Globus pallidus (tissue), 1 donor: ENCODE data around the gene TTC28.

Source experiments
- DNase-seq: peaks from one replicate; pipeline ENCODE4 v3.0.0-alpha.2; 2015; ENCODE audit warnings: low spot score

TTC28 gene

GRCh38 chr22:27966168-27967064 is 713.2 kb downstream of the TTC28 start:
- DNase-seq = no peak

- peak; percentile 38 for DNase-seq
Measured at GRCh38 chr22:27962268-27963044, 717.2 kb downstream of the TTC28 start.

DNA sequence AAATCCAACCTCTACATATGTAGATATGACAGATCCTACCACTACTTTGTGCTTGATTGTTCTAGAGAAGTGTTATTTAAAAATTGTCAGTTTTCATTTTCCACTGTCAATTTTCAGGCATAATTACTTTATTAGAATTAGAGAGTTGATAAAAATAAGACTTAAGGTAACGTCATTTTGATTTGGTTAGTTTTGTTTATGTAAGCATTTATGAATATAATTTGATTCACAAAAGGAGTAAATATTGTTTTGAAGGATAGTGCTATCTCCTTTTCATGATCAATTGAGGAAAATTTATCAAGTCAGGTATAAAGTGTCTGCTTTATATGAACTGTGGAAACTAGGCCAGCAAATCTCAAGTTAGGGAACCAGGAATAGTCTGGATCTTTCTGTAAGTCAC is 718.0 kb downstream of the TTC28 start:
- no peak for DNase-seq

GRCh38 chr22:27961182-27961581 is 718.5 kb downstream of the TTC28 start:
- DNase-seq = no peak

- no peak for DNase-seq
Measured at GRCh38 chr22:27959335-27960090, 720.1 kb downstream of the TTC28 start.

DNA sequence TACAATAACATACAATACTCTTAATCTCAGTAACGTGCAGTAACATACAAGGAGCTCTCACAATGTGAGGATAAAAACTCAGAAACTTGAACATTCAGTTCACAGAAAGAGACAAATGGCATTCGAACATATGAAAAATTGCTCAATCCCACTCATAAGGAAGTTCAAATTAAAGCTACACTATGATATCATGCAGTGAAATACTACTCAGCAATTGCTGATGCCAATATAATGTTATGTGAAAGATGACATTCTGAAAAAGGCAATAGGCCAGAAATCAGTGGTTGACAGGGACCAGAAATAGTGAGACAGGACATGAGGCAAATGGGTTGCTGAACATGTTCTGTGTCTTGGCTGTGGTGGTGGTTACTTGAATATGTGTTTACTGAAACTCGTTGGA is 726.9 kb downstream of the TTC28 start:
- no peak for DNase-seq

DNA sequence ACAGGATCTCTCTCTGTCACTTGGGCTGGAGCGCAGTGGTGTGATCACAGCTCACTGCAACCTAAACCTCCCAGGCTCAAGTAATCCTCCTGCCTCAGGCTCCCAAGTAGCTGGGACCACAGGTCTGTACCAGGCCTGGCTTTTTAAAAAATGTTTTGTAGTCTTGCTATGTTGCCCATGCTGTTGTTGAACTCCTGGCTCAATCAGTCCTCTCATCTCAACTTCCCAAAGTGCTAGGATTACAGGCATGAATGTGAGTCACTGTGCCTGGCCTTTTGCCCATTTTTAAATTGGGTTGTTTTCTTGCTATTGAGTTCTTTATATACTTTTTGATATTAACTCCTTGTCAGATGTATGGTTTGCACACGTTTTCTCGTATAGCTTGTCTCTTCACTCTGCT is 727.5 kb downstream of the TTC28 start:
- no peak for DNase-seq

DNA sequence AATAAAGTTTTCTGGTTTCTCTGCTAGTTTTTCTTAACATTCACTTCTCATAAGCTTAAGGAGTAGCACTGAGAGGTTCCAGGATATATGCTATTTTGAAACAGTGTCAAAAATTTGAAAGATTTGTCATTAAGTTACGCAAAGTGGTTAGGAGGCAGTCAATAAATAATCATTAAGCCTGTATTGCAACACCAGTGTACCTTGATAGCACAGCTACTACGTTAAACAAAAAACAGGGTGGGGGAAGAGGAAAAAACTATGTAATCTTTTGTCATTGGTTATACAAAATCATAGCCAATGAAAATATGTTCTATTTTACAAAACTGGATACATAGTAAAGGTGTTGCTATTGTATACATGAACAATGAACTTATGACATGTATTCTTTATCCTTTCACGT is 730.2 kb downstream of the TTC28 start:
- no peak for DNase-seq

GRCh38 chr22:27948569-27948968 is 731.1 kb downstream of the TTC28 start:
- DNase-seq = no peak

GRCh38 chr22:27947448-27947847 is 732.2 kb downstream of the TTC28 start:
- DNase-seq = no peak

GRCh38 chr22:27941143-27941542 is 738.5 kb downstream of the TTC28 start:
- no peak for DNase-seq

GRCh38 chr22:27937453-27937852 is 742.2 kb downstream of the TTC28 start:
- no peak for DNase-seq

DNA sequence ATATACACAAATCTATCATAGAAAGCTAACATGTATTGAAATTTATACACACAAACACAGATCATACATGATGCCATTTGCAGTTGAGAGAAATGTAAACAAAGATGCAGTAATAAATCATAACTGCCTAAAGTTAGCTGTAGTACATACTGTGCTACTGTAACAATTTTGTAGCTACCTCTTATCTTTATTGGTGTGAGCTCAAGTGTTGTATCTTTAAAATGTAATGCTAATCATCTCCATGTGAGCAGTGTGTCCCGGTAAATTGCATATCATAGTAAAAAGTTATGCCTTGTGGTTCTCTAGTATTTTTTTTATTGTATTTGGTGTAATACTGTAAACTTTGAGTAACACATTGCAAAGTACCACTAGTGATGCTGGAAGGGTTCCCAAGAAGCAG is 743.7 kb downstream of the TTC28 start:
- no peak for DNase-seq

DNA sequence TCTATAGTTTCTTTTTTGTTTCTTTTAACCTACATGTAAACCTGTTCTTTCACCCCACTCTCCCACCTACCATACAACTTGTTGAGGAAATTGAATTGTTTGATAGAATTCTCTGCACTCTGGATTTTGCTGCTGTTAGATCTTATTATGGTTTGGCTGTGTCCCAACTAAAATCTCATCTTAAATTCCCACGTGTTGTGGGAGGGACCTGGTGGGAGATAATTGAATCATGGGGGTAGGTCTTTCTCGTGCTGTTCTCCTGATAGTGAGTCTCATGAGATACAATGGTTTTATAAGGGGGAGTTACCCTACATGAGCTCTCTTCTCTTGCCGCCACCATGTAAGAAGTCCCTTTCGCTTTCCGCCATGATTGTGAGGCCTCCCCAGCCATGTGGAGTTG is 745.6 kb downstream of the TTC28 start:
- DNase-seq = no peak

GRCh38 chr22:27933186-27933983 is 746.3 kb downstream of the TTC28 start:
- DNase-seq = no peak

GRCh38 chr22:27930331-27931060 is 749.1 kb downstream of the TTC28 start:
- no peak for DNase-seq
